H1 (cell line): ENCODE data around the gene ZHX3. TPM values are rescaled to one million over a fixed set of nuclear protein-coding genes. Genes with fewer than 3 reads are reported as not detected.

Experiments
- CHD1 ChIP-seq: IDR thresholded peaks from 2 replicates; pipeline ENCODE4 v1.6.1; 2012; ENCODE audit warnings: low read depth, low read length, improper control_type of control experiment
- CTBP2 ChIP-seq: IDR thresholded peaks from 2 replicates; pipeline ENCODE4 v1.7.0; 2011; ENCODE audit warnings: borderline replicate concordance, mild to moderate bottlenecking, moderate library complexity, mixed read lengths, low read length; ENCODE audit not compliant: insufficient read depth, insufficient read length
- FOSL1 ChIP-seq: IDR thresholded peaks from 2 replicates; pipeline ENCODE4 v1.6.1; 2011; ENCODE audit warnings: mild to moderate bottlenecking, low read depth, low read length, moderate library complexity; ENCODE audit not compliant: insufficient read depth
- HDAC2 ChIP-seq, 2 experiments: fragments of 300-600 bp in 1 of 2; sonication (generic) in 1 of 2; IDR thresholded peaks; 2 replicates each; pipeline ENCODE4 v1.6.1; 2011 to 2012; ENCODE audit warnings: low read depth in 2 of 2, low read length in 2 of 2, mild to moderate bottlenecking in 2 of 2, moderate library complexity in 2 of 2, borderline replicate concordance in 1 of 2, inconsistent platforms in 1 of 2
- KDM5A ChIP-seq: fragments of 200-600 bp; IDR thresholded peaks from 2 replicates; pipeline ENCODE4 v1.7.1; 2012; ENCODE audit warnings: mild to moderate bottlenecking, low read length, inconsistent platforms, mixed read lengths
- SP2 ChIP-seq: IDR thresholded peaks from 2 replicates; pipeline ENCODE4 v1.6.1; 2012; ENCODE audit warnings: mild to moderate bottlenecking, low read length, inconsistent platforms
- TAF7 ChIP-seq: optimal IDR thresholded peaks from 2 replicates; pipeline ENCODE3; 2011; ENCODE audit warnings: low read depth, mild to moderate bottlenecking, inconsistent platforms, low read length, moderate library complexity, borderline replicate concordance
- polyA plus RNA-seq, 7 experiments: library from polyadenylated mRNA; depleted of rRNA in 3 of 7; stranded (reverse) in 5 of 7; unstranded in 2 of 7; fragments of >200 nt in 5 of 7; fragments of 200-250 nt in 2 of 7; gene quantifications; 1 replicate in 5 of 7; 2 replicates in 1 of 7; 4 replicates in 1 of 7; pipeline versions ENCODE4 v1.2.1 to v1.2.3, GENCODE V29; 2011 to 2013; ENCODE audit warnings: missing spikeins in 2 of 7, mixed read lengths in 2 of 7
- total RNA-seq: library from RNA; stranded (reverse); fragmentation: NEBNext Ultra II Directional; extraction: Animal tissue kit (Norgen Biotek cat#: 25700); gene quantifications from 2 replicates; pipeline ENCODE4 v1.2.1, GENCODE V29; 2021

The ZHX3 gene
- total and polyA plus RNA-seq, 2 of the 8 experiments (the other 6 are each of a cell fraction or from before 2014, with no cell fraction given) = 1.00 to 7.8 TPM

DNA sequence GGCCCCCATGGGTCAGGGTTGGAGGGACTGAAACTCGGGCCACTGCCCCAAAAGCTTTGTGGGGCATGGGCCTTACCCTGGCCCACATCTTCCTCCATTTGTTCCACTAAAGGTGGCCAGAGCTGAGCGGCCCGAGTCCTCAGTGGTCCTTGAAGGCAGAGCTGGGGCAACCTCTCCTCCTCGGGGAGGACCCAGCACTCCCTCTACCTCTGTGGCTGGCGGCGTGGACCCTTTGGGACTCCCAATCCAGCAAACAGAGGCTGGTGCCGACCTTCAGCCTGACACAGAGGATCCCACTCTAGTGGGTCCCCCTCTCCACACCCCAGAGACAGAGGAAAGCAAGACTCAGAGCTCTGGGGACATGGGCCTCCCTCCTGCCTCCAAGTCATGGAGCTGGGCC is 32.4 kb upstream of the ZHX3 start (continued):
- TF ChIP-seq FOSL1 = no peak
- TF ChIP-seq SP2 = no peak
- no peak for TF ChIP-seq CTBP2
- no peak for TF ChIP-seq KDM5A
- TF ChIP-seq CHD1 = no peak
- no peak for TF ChIP-seq HDAC2 (IDR thresholded peaks at IDR 0.05; ENCODE audit: borderline replicate concordance in 1 of 2, low read depth in 2 of 2, low read length in 2 of 2)
- no peak for TF ChIP-seq TAF7
